ENCODE results near the gene PM20D2.

DNA sequence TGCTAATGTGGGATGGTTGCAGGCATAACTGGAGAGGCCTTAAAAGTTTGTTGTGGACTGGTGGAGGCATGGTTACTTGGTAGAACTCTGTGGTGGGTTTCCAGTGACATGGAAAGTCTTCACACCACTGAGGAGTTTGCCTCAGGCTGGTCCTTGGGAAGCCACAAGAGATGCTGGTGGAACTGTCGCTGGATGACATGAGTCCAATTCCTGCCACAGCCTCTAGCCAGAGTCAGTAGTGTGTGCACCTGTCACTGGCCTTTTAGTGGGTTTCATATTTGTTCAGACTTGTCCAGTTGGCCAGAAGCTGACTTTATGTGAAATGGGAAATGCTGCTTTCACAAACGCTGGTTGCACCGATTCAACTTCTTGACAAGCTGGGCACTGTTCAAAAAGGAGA, 14.3 kb upstream of the PM20D2 start:
- TF ChIP-seq POLR2AphosphoS5 (IDR thresholded peaks at IDR 0.05; ENCODE audit: borderline replicate concordance, low read depth, low read length) (no peak), EZH2 (IDR thresholded peaks at IDR 0.05) (no peak)

All from SK-N-MC (cell line).